Activated CD8-positive, alpha-beta memory T cell treated with anti-CD3 and anti-CD28 coated beads, Interleukin-2, amount 50 U/mL, for 24 hours (primary cell): ENCODE data around the gene ASB3.
"Not testable (repeated sequence)": the region's sequence is repeated elsewhere in the genome, so short reads cannot be mapped to it uniquely, and the experiment has no call there.

Experiments used
- DNase-seq: peaks from one replicate; pipeline ENCODE4 v3.0.0-alpha.2; 2020; ENCODE audit errors: extremely low read depth

The ASB3 gene

GRCh38 chr2:53787614-53788289, 999 bp upstream of the ASB3 start:
- DNase-seq = no peak

DNA sequence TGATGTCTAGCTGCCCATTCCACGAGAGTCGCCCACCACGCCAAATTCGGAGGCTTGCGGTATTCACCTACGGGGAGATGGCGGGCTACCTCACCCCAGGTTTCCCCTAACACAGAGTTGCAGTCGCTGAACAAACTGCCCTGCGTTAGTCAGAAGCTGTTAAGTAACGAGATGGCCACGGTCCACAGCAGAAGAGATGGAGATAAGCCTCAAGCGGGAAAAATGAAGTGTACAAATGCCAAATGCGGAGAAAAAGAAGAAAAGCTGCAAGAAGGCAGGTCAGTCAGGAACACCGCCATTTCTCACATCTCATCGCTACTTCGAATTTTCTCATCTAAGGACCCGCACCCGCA, 425 bp downstream of the ASB3 start:
- DNase-seq = no peak

- no peak for DNase-seq
Observed at GRCh38 chr2:53785366-53785765, 1.4 kb downstream of the ASB3 start.

DNA sequence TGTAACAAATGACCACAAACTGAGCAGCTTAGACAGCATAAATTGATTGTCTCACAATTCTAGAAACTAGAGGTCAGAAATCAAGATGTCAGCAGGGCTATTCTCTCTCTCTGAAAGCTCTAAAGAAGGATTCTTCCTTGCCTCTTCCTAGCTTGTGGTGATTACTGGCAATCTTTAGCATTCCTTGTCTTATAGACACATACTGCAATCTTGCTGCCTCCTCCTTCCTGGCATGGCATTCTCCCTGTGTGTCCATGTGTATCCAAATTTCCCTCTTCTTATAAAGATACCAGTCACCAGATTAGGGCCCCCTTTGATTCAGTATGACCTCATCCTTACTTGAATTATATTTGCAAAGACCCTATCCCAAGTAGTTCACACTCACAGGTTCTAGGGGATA, 2.3 kb downstream of the ASB3 start:
- DNase-seq = no peak

DNA sequence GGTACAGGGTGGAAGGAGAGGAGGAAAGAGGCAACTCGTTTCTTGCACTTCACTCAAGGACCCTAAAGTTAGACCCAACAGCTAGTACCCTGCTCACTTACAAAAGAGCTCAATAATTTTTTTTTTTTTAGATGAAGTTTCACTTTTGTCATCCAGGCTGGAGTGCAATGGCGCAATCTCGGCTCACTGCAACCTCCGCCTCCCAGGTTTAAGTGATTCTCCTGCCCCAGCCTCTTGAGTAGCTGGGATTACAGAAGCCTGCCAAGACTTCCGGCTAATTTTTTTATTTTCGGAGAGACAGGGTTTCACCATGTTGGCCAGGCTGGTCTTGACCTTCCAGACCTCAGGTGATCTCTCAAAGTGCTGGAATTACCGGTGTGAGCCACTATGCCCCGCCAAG, 4.1 kb downstream of the ASB3 start:
- no peak for DNase-seq

GRCh38 chr2:53780056-53780455, 6.7 kb downstream of the ASB3 start:
- DNase-seq = no peak

DNA sequence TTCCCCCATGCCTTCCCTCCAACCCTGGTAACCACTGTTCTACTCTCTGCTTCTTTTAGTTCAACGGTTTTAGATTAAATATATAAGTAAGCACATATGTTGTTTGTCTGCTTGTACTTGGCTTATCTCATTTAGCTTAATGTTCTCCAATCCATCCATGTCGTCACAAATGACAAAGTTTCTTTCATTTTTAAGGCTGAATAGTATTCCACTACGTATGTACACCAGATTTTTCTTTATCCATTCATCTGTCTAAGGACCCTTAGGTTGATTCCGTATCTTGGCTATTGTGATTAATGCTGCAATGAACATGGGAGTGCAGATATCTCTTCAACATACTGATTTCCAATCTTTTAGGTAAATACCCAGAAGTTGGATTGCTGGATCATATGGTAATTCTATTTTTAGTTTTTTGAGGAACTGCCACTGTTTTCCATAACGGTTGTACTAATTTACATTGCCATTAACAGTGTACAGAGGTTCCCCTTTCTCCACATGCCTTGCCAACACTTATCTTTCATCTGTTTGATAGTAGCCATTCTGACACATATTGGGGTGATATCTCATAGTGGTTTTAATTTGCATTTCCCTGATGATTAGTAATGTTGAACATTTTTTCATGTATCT, 8.1 kb downstream of the ASB3 start:
- DNase-seq = no peak

DNA sequence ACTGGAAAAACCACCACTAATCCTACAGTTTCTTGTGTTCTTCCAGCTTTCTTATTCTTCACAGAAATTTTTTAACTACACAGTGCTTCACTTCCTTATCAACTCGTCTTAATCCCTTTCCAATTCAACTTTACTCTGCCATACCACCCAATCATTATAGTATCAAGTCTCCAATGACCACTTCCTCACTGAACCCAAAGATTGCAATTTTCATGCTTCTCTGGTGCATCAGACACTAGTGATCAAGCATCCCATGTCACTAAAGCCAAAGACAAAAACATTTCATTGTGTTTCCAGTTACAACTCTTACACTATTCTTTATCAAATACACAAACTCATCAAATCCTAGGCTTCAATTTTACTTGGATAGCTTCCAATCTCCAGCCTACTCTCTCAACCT, 9.6 kb downstream of the ASB3 start:
- DNase-seq = no peak

- no peak for DNase-seq
Observed at GRCh38 chr2:53770264-53770663, 16.5 kb downstream of the ASB3 start.

DNA sequence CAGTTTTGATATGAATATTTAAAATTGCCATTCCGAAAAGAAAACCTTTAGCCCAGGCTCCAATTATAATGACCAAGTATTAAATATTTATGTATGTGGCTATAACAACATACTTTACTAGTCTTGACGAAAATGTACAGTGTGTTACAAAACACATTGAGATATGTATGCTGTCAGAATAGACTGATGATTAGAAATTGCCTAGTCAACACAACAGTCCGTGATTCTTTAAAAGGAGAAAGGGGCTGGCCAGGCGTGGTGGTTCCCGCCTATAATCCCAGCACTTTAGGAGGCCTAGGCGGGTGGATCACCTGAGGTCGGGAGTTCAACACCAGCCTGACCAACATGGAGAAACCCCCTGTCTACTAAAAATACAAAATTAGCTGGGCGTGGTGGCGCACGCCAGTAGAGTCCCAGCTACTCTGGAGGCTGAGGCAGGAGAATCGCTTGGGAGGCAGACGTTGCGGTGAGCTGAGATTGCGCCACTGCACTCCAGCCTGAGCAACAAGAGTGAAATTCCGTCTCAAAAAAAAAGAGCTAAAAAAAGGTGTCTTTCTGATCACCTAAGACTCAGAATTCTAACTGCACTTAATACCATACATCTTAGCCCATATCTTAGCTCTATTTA, 17.3 kb downstream of the ASB3 start:
- DNase-seq = no peak

GRCh38 chr2:53768242-53768542, 18.6 kb downstream of the ASB3 start:
- DNase-seq = no peak

GRCh38 chr2:53767405-53768241, 19.1 kb downstream of the ASB3 start, which contains the start of gene CHAC2:
TSS of gene CHAC2 (plus strand) at chr2:53767804. CDS start at chr2:53767887, 83 bp downstream.
- peak; percentile 63 for DNase-seq

GRCh38 chr2:53765767-53766166, 21.0 kb downstream of the ASB3 start:
- DNase-seq = no peak

DNA sequence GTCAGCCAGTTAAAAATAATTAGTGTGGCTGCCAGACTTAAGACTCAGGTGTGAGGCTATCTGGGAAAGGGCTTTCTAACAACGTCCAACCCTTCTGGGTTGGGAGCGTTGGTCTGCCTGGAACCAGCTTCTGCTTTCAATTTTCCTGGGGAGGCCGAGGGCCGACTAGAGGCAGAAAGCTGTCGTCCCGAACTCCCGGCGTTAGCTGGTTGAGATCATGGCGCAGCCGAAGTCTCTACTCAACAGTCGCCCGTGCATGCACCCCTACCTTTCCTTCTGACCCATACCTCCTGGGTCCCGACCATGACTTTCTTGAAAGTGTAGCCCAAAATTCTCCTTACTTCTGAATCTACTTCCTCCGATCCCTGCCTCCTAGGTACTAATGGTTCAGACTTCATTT, 29.5 kb downstream of the ASB3 start:
- DNase-seq = not testable (repeated sequence)

GRCh38 chr2:53756644-53757043, 30.1 kb downstream of the ASB3 start:
- no peak for DNase-seq

- no peak for DNase-seq
Observed at GRCh38 chr2:53755121-53755520, 31.6 kb downstream of the ASB3 start.

GRCh38 chr2:53753041-53753440, 33.7 kb downstream of the ASB3 start:
- DNase-seq = no peak

DNA sequence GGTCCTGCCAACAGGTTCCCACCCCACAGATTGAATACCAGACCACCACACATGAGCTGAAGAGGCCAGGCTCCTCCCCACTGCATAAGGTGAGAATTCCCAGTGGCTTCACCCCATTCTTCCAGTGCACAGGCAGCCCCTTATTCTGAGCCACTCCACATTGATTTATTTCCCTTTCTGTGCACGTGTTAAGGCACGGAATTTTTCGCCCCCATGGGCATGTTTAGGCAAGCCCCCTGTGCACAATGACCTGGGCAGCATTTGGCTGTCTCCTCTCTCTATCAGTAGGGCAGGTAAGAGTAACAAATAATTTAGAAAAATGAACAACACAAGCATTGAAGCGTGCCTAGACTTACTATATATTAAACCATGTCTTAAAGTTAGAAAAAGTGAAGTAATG, 34.4 kb downstream of the ASB3 start:
- no peak for DNase-seq

GRCh38 chr2:53751728-53752127, 35.0 kb downstream of the ASB3 start:
- no peak for DNase-seq

DNA sequence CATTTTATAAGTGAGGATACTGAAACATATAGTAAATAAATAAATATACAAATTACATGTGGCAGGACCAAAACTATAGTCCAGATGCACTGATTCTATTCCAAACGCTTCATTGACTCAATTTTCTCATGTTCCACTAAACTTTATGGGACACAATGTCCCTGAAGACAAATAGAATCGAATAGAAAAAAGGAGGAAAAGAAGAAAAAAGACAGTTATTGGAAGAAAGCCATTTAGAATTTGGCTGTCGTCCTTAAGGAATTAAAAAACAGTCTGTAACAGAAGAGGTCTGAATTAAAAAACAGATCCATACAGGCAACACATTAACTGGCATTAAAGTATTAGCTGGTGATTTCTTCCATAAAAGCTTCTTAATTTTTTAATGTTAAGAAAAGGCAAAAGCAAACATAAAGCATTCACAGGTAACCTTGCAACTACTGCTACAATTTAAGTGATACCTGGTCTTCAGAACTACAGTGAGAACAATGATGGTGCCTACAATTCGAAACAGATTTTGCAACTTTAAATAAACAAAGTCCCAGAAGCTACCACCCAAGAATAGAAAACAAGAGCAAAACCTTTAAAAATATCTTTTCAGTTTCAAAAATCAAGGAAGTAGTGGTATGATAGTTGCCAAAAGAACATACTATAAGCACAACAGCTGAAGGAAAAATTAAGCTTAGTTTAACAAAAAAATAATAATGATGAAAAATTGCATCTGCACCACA, 36.5 kb downstream of the ASB3 start:
- no peak for DNase-seq

GRCh38 chr2:53744395-53745065, 42.2 kb downstream of the ASB3 start:
- DNase-seq = no peak
